Vagina (tissue), 2 donors: ENCODE data around the gene GATB.

ENCODE experiments used
- POLR2A ChIP-seq, 2 donors: fragments of 450-650 bp; IDR thresholded peaks; one replicate each; pipeline ENCODE4 v1.6.1; 2017; ENCODE audit warnings: antibody characterized with exemption in 2 of 2, mild to moderate bottlenecking in 2 of 2, moderate library complexity in 2 of 2
- TF ChIP-seq, protein P1 (sequence below), 3 experiments: fragments of 450-650 bp in 2 of 3; fragments of 200-600 bp in 1 of 3; sonication (generic) in 1 of 3; IDR thresholded peaks; one replicate each; pipeline ENCODE4 v1.5.1; 2017 to 2019; ENCODE audit warnings: antibody characterized with exemption in 3 of 3, mild to moderate bottlenecking in 2 of 3, moderate library complexity in 2 of 3

GRCh38 chr4:151717314-151717713 lies 43.5 kb downstream of the GATB start:
- TF ChIP-seq, protein P1, sequence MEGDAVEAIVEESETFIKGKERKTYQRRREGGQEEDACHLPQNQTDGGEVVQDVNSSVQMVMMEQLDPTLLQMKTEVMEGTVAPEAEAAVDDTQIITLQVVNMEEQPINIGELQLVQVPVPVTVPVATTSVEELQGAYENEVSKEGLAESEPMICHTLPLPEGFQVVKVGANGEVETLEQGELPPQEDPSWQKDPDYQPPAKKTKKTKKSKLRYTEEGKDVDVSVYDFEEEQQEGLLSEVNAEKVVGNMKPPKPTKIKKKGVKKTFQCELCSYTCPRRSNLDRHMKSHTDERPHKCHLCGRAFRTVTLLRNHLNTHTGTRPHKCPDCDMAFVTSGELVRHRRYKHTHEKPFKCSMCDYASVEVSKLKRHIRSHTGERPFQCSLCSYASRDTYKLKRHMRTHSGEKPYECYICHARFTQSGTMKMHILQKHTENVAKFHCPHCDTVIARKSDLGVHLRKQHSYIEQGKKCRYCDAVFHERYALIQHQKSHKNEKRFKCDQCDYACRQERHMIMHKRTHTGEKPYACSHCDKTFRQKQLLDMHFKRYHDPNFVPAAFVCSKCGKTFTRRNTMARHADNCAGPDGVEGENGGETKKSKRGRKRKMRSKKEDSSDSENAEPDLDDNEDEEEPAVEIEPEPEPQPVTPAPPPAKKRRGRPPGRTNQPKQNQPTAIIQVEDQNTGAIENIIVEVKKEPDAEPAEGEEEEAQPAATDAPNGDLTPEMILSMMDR (IDR thresholded peaks at IDR 0.05) = no peak
- TF ChIP-seq POLR2A (IDR thresholded peaks at IDR 0.05) = no peak
